ENCODE data around the gene PRPF40A. TPM values are rescaled to one million over a fixed set of nuclear protein-coding genes. Genes with fewer than 3 reads are reported as not detected.
A peak's percentile ranks its signal among the peaks of the same experiment; 100 is the strongest.

The PRPF40A gene
- total and polyA plus RNA-seq, 2 experiments from 2014 or later: 254 to 261 TPM

- no peak overlapping the region for H3K4me2 ChIP-seq
- H3K4me3 Mint-ChIP-seq: no peak overlapping the region
- H3K27ac Mint-ChIP-seq: peak overlapping the region; percentile 30
These were observed 67.3 kb downstream of the PRPF40A start for GRCh38 chr2:152649997-152650396.

More at GRCh38 chr2:152649997-152650396, 67.3 kb downstream of the PRPF40A start:
- H3K27me3 Mint-ChIP-seq (ENCODE audit: insufficient read depth, low read depth, poor library complexity): peaks cover 4% of the 10 kb centered on the region
- Histone ChIP-seq H2AFZ (no peak overlapping the region), H4K20me1 (replicated peaks; ENCODE audit: insufficient read depth) (peaks cover 12% of the 10 kb centered on the region; the same call in 1 of the 2 replicates), H3F3A (replicated peaks; ENCODE audit: low read depth) (no peaks in the 10 kb centered on the region), H3K9me2 (ENCODE audit: insufficient read depth) (no peaks in the 10 kb centered on the region), H3K27ac (ENCODE audit: low read depth) (no peak overlapping the region), H3K4me1 (ENCODE audit: insufficient read depth) (peaks cover 20% of the 10 kb centered on the region), H3K79me2 (replicated peaks; ENCODE audit: insufficient read depth) (no peaks in the 10 kb centered on the region), H3K27me3 (ENCODE audit: insufficient read depth) (no peaks in the 10 kb centered on the region), H3K36me3 (ENCODE audit: insufficient read depth) (peaks cover 10% of the 10 kb centered on the region; the same call in 1 of the 2 replicates), H3K4me3 (no peak overlapping the region)
- DNase-seq (ENCODE audit: low spot score) (no peak), ATAC-seq (no peak)
- peaks cover 20% of the 10 kb centered on the region; the same call in 2 of the 3 replicates for H3K36me3 Mint-ChIP-seq (ENCODE audit: low read depth)
- H3K4me1 Mint-ChIP-seq: peaks cover 29% of the 10 kb centered on the region
- TF ChIP-seq ZNF331 (CRISPR knock-in tag; IDR thresholded peaks at IDR 0.05; ENCODE audit: low read depth) (no peak), JUNB (IDR thresholded peaks at IDR 0.05; ENCODE audit: unreplicated experiment) (no peak), CTCF (conservative IDR thresholded peaks at IDR 0.05; ENCODE audit: low read depth in 2 of 2) (no peak), ZNF114 (CRISPR knock-in tag; IDR thresholded peaks at IDR 0.05) (no peak), NANOG (IDR thresholded peaks at IDR 0.05; ENCODE audit: borderline replicate concordance) (no peak), EZH2 (IDR thresholded peaks at IDR 0.05; ENCODE audit: low read depth, unreplicated experiment) (no peak), ZNF462 (CRISPR knock-in tag; IDR thresholded peaks at IDR 0.05) (no peak), POLR2AphosphoS5 (IDR thresholded peaks at IDR 0.05; ENCODE audit: low read depth) (no peak), EZH2phosphoT487 (IDR thresholded peaks at IDR 0.05; ENCODE audit: unreplicated experiment) (no peak), REST (IDR thresholded peaks at IDR 0.05; ENCODE audit: unreplicated experiment) (no peak), ETS1 (IDR thresholded peaks at IDR 0.05) (no peak), STAT1 (IDR thresholded peaks at IDR 0.05; ENCODE audit: unreplicated experiment) (no peak), CREB1 (CRISPR knock-in tag; IDR thresholded peaks at IDR 0.05; ENCODE audit: low read depth) (no peak)
- no peaks in the 10 kb centered on the region; the same call in 2 of the 3 replicates for H3K9me3 Mint-ChIP-seq
